H9 (cell line): ENCODE measurements around the gene HTR2A. TPM values are rescaled to one million over a fixed set of nuclear protein-coding genes. Genes with fewer than 3 reads are reported as not detected.

Source experiments
- DNase-seq: peaks from one replicate; pipeline ENCODE4 v3.0.0-alpha.2; 2017
- H2AFZ ChIP-seq: one replicate; pipeline ENCODE4 v1.6.1; 2013; ENCODE audit warnings: mild to moderate bottlenecking, low read length, control low read depth, moderate library complexity
- H2AK5ac ChIP-seq: 2 replicates; pipeline ENCODE4 v1.6.1; 2013; ENCODE audit warnings: low read length, control low read depth, mixed read lengths; ENCODE audit not compliant: insufficient read length
- H2BK120ac ChIP-seq: one replicate; pipeline ENCODE4 v1.6.1; 2013; ENCODE audit warnings: low read depth, mild to moderate bottlenecking, low read length, control low read depth, inconsistent platforms; ENCODE audit not compliant: poor library complexity, severe bottlenecking
- H2BK12ac ChIP-seq: 2 replicates; pipeline ENCODE4 v1.6.1; 2013; ENCODE audit warnings: low read length, control low read depth, mixed read lengths, low read depth; ENCODE audit not compliant: insufficient read length
- H2BK15ac ChIP-seq: 2 replicates; pipeline ENCODE4 v1.6.1; 2013; ENCODE audit warnings: low read depth, low read length, control low read depth
- H2BK20ac ChIP-seq: one replicate; pipeline ENCODE4 v1.6.1; 2013; ENCODE audit warnings: low read depth, mild to moderate bottlenecking, low read length, control low read depth, inconsistent platforms; ENCODE audit not compliant: poor library complexity, severe bottlenecking
- H2BK5ac ChIP-seq: 2 replicates; pipeline ENCODE4 v1.6.1; 2013; ENCODE audit warnings: low read length, control low read depth, mixed read lengths; ENCODE audit not compliant: insufficient read length
- H3K14ac ChIP-seq: 2 replicates; pipeline ENCODE4 v1.6.1; 2013; ENCODE audit warnings: low read length, control low read depth; ENCODE audit not compliant: insufficient read depth
- H3K18ac ChIP-seq: 2 replicates; pipeline ENCODE4 v1.6.1; 2013; ENCODE audit warnings: low read depth, mild to moderate bottlenecking, mixed read lengths, low read length, control low read depth; ENCODE audit not compliant: insufficient read length
- H3K23ac ChIP-seq: 2 replicates; pipeline ENCODE4 v1.6.1; 2013; ENCODE audit warnings: low read length, control low read depth, mixed read lengths, low read depth; ENCODE audit not compliant: insufficient read length
- H3K23me2 ChIP-seq: 2 replicates; pipeline ENCODE4 v1.6.1; 2013; ENCODE audit warnings: low read depth, mild to moderate bottlenecking, mixed read lengths, low read length, control low read depth; ENCODE audit not compliant: insufficient read length, poor library complexity, severe bottlenecking
- H3K27ac ChIP-seq: 2 replicates; pipeline ENCODE4 v1.5.1; 2013; ENCODE audit warnings: low read length, control low read depth, mixed read lengths, low read depth; ENCODE audit not compliant: insufficient read length
- H3K27me3 ChIP-seq: 2 replicates; pipeline ENCODE4 v1.6.1; 2013; ENCODE audit warnings: low read length, control low read depth, inconsistent platforms; ENCODE audit not compliant: insufficient read depth
- H3K4ac ChIP-seq: 2 replicates; pipeline ENCODE4 v1.6.1; 2013; ENCODE audit warnings: low read depth, mild to moderate bottlenecking, control low read depth, inconsistent platforms, low read length, moderate library complexity
- H3K4me1 ChIP-seq: 2 replicates; pipeline ENCODE4 v1.6.1; 2013; ENCODE audit warnings: low read length, control low read depth, inconsistent platforms; ENCODE audit not compliant: insufficient read depth
- H3K4me2 ChIP-seq: 2 replicates; pipeline ENCODE4 v1.6.1; 2013; ENCODE audit warnings: low read length, control low read depth, mixed read lengths; ENCODE audit not compliant: insufficient read length, insufficient read depth
- H3K56ac ChIP-seq: 2 replicates; pipeline ENCODE4 v1.6.1; 2013; ENCODE audit warnings: low read depth, mild to moderate bottlenecking, mixed read lengths, low read length, control low read depth; ENCODE audit not compliant: insufficient read length
- H3K79me1 ChIP-seq: 2 replicates; pipeline ENCODE4 v1.6.1; 2013; ENCODE audit warnings: low read depth, mild to moderate bottlenecking, moderate library complexity, low read length, control low read depth, inconsistent platforms; ENCODE audit not compliant: insufficient read depth, poor library complexity, severe bottlenecking
- H3K79me2 ChIP-seq: 2 replicates; pipeline ENCODE4 v1.6.1; 2013; ENCODE audit warnings: low read length, control low read depth, inconsistent platforms; ENCODE audit not compliant: insufficient read depth
- H3K9ac ChIP-seq: 2 replicates; pipeline ENCODE4 v1.6.1; 2013; ENCODE audit warnings: low read length, control low read depth, mixed read lengths; ENCODE audit not compliant: insufficient read length; ENCODE audit errors: extremely low read depth
- H3K9me3 ChIP-seq: one replicate; pipeline ENCODE4 v1.6.1; 2013; ENCODE audit warnings: low read depth, low read length, inconsistent platforms; ENCODE audit not compliant: control insufficient read depth
- H3T11ph ChIP-seq: one replicate; pipeline ENCODE4 v1.6.1; 2013; ENCODE audit warnings: mild to moderate bottlenecking, low read length, control low read depth, inconsistent platforms
- H4K20me1 ChIP-seq: one replicate; pipeline ENCODE4 v1.6.1; 2013; ENCODE audit not compliant: control insufficient read depth, insufficient read length, insufficient read depth
- H4K5ac ChIP-seq: 2 replicates; pipeline ENCODE4 v1.6.1; 2013; ENCODE audit warnings: low read depth, mild to moderate bottlenecking, mixed read lengths, low read length, control low read depth; ENCODE audit not compliant: insufficient read length
- H4K8ac ChIP-seq: replicated peaks from 2 replicates; pipeline ENCODE4 v1.6.1; 2013; ENCODE audit warnings: low read length, control low read depth, mixed read lengths, low read depth; ENCODE audit not compliant: insufficient read length
- H4K91ac ChIP-seq: 2 replicates; pipeline ENCODE4 v1.6.1; 2013; ENCODE audit warnings: low read depth, mild to moderate bottlenecking, moderate library complexity, mixed read lengths, low read length, control low read depth; ENCODE audit not compliant: insufficient read length
- H3K27ac Mint-ChIP-seq, 3 experiments: 2 replicates in 2 of 3; 3 replicates in 1 of 3; pipeline ENCODE4 v1.8.0; 2020 to 2021; ENCODE audit warnings: mixed read lengths in 3 of 3, mild to moderate bottlenecking in 1 of 3, moderate library complexity in 1 of 3
- H3K27me3 Mint-ChIP-seq: 2 replicates; pipeline ENCODE4 v1.8.0; 2021; ENCODE audit warnings: low read depth, mild to moderate bottlenecking, moderate library complexity, mixed read lengths
- H3K36me3 Mint-ChIP-seq, 3 experiments: 2 replicates in 2 of 3; 3 replicates in 1 of 3; pipeline ENCODE4 v1.8.0; 2020 to 2021; ENCODE audit warnings: low read depth in 3 of 3, mixed read lengths in 3 of 3; ENCODE audit not compliant: insufficient read depth in 1 of 3
- H3K4me1 Mint-ChIP-seq, 2 experiments: 2 replicates each; pipeline ENCODE4 v1.8.0; 2020; ENCODE audit warnings: mixed read lengths in 2 of 2
- H3K4me3 Mint-ChIP-seq, 2 experiments: 2 replicates in 1 of 2; 3 replicates in 1 of 2; pipeline ENCODE4 v1.8.0; 2020 to 2021; ENCODE audit warnings: mild to moderate bottlenecking in 2 of 2, mixed read lengths in 2 of 2, moderate library complexity in 1 of 2
- H3K9me3 Mint-ChIP-seq, 2 experiments: 2 replicates in 1 of 2; 3 replicates in 1 of 2; pipeline ENCODE4 v1.8.0; 2020; ENCODE audit warnings: mild to moderate bottlenecking in 2 of 2, mixed read lengths in 2 of 2, moderate library complexity in 1 of 2
- WGBS: extraction: QIAGEN DNeasy Blood & Tissue Kit; methylation state at CpG from one replicate; pipeline ENCODE4 v1.1.7; 2013; ENCODE audit warnings: missing lambda C conversion rate, low lambda C conversion rate, mixed read lengths; ENCODE audit not compliant: insufficient read length; ENCODE audit errors: extremely low coverage; 5-methylcytosine and 5-hydroxymethylcytosine counted together
- total RNA-seq: library from RNA; stranded (reverse); gene quantifications from 2 replicates; pipeline ENCODE4 v1.2.1, GENCODE V29; 2021
- TF ChIP-seq, protein P1 (sequence below): fragments of 200-600 bp; sonication (generic); conservative IDR thresholded peaks from 3 replicates; pipeline ENCODE4 v1.8.0; 2021; ENCODE audit warnings: antibody characterized with exemption, mild to moderate bottlenecking

Gene HTR2A
- total RNA-seq, 1 experiment from 2014 or later = not detected

GRCh38 chr13:46893221-46893740 is 3.6 kb downstream of the HTR2A start:
- Histone ChIP-seq H3K27me3 (no peaks in the 10 kb centered on the region), H3K4me2 (peak overlapping the region; percentile 62)
- no CpG with 5 or more reads among the region's 4 CpGs for WGBS

More at GRCh38 chr13:46893221-46893740, 3.6 kb downstream of the HTR2A start:
- DNase-seq = no peak
- Histone ChIP-seq H3K4me1 (peaks cover 7% of the 10 kb centered on the region), H3K18ac (no peak overlapping the region), H4K91ac (no peak overlapping the region), H3K4ac (no peak overlapping the region), H3K23me2 (peaks cover 4% of the 10 kb centered on the region), H2BK120ac (no peak overlapping the region), H3K23ac (no peak overlapping the region), H2AK5ac (no peak overlapping the region), H2BK20ac (no peak overlapping the region), H2BK5ac (no peak overlapping the region), H3T11ph (no peak overlapping the region), H4K8ac (no peak overlapping the region), H2AFZ (no peak overlapping the region), H2BK15ac (no peak overlapping the region), H4K20me1 (no peaks in the 10 kb centered on the region), H3K79me2 (no peaks in the 10 kb centered on the region), H3K56ac (no peak overlapping the region), H3K27ac (no peak overlapping the region), H3K9me3 (no peaks in the 10 kb centered on the region), H3K14ac (no peak overlapping the region), H3K9ac (no peak overlapping the region), H2BK12ac (no peak overlapping the region), H3K79me1 (no peaks in the 10 kb centered on the region), H4K5ac (no peak overlapping the region)
- H3K27me3 Mint-ChIP-seq = peaks cover 16% of the 10 kb centered on the region
- peaks cover 21 to 24% of the 10 kb centered on the region in 2 experiments for H3K4me1 Mint-ChIP-seq
- H3K9me3 Mint-ChIP-seq = no peaks in the 10 kb centered on the region
- H3K36me3 Mint-ChIP-seq = no peaks in the 10 kb centered on the region
- no peak overlapping the region for H3K27ac Mint-ChIP-seq
- TF ChIP-seq, protein P1, sequence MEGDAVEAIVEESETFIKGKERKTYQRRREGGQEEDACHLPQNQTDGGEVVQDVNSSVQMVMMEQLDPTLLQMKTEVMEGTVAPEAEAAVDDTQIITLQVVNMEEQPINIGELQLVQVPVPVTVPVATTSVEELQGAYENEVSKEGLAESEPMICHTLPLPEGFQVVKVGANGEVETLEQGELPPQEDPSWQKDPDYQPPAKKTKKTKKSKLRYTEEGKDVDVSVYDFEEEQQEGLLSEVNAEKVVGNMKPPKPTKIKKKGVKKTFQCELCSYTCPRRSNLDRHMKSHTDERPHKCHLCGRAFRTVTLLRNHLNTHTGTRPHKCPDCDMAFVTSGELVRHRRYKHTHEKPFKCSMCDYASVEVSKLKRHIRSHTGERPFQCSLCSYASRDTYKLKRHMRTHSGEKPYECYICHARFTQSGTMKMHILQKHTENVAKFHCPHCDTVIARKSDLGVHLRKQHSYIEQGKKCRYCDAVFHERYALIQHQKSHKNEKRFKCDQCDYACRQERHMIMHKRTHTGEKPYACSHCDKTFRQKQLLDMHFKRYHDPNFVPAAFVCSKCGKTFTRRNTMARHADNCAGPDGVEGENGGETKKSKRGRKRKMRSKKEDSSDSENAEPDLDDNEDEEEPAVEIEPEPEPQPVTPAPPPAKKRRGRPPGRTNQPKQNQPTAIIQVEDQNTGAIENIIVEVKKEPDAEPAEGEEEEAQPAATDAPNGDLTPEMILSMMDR = no peak
- peak overlapping the region; percentile 70 to 74; a peak in 3 of 5 replicates for H3K4me3 Mint-ChIP-seq
